NCI-H1048 (cell line): ENCODE data around the gene KIRREL3.

Experiments
- DNase-seq: peaks from one replicate; lab custom pipeline; 2025; lab: John Stamatoyannopoulos, UW

Gene KIRREL3

GRCh38 chr11:126419801-126420697 is 580.5 kb downstream of the KIRREL3 start:
- DNase-seq, result no peak

- DNase-seq, result no peak
These were observed 581.7 kb downstream of the KIRREL3 start for GRCh38 chr11:126418887-126419286.

GRCh38 chr11:126417091-126417862 is 583.3 kb downstream of the KIRREL3 start:
- no peak for DNase-seq

GRCh38 chr11:126416542-126417090 is 584.0 kb downstream of the KIRREL3 start:
- DNase-seq, result peak; percentile 71

- DNase-seq, result no peak
These were observed 584.7 kb downstream of the KIRREL3 start for GRCh38 chr11:126415669-126416420.

GRCh38 chr11:126415128-126415527 is 585.4 kb downstream of the KIRREL3 start:
- no peak for DNase-seq

GRCh38 chr11:126414615-126415014 is 586.0 kb downstream of the KIRREL3 start:
- no peak for DNase-seq

GRCh38 chr11:126413843-126414405 is 586.6 kb downstream of the KIRREL3 start:
- DNase-seq, result no peak

- no peak for DNase-seq
These were observed 587.1 kb downstream of the KIRREL3 start for GRCh38 chr11:126413426-126413825.

- no peak for DNase-seq
These were observed 588.6 kb downstream of the KIRREL3 start for GRCh38 chr11:126411971-126412381.

- no peak for DNase-seq
These were observed 589.9 kb downstream of the KIRREL3 start for GRCh38 chr11:126410649-126411048.

- no peak for DNase-seq
These were observed 591.0 kb downstream of the KIRREL3 start for GRCh38 chr11:126409620-126409985.

GRCh38 chr11:126408901-126409619 is 591.5 kb downstream of the KIRREL3 start:
- DNase-seq, result no peak

GRCh38 chr11:126408496-126408895 is 592.1 kb downstream of the KIRREL3 start:
- no peak for DNase-seq

- no peak for DNase-seq
These were observed 592.8 kb downstream of the KIRREL3 start for GRCh38 chr11:126407682-126408288.

GRCh38 chr11:126407101-126407521 is 593.5 kb downstream of the KIRREL3 start:
- no peak for DNase-seq

- no peak for DNase-seq
These were observed 594.2 kb downstream of the KIRREL3 start for GRCh38 chr11:126406368-126406767.

- no peak for DNase-seq
These were observed 594.7 kb downstream of the KIRREL3 start for GRCh38 chr11:126405906-126406305.

GRCh38 chr11:126405374-126405773 is 595.2 kb downstream of the KIRREL3 start:
- DNase-seq, result no peak

- no peak for DNase-seq
These were observed 596.2 kb downstream of the KIRREL3 start for GRCh38 chr11:126404367-126404766.

GRCh38 chr11:126403658-126404057 is 596.9 kb downstream of the KIRREL3 start:
- no peak for DNase-seq
